Measurements from ENCODE around the gene FLNB. TPM values are rescaled to one million over a fixed set of nuclear protein-coding genes. Genes with fewer than 3 reads are reported as not detected.
A peak's percentile ranks its signal among the peaks of the same experiment; 100 is the strongest.

FLNB gene
- total RNA-seq, 1 donor from 2014 or later = 115 TPM

GRCh38 chr3:58025406-58025805, 17.2 kb downstream of the FLNB start:
- H3K27ac ChIP-seq = peak overlapping the region; percentile 63
- H3K4me1 ChIP-seq = peaks cover 13% of the 10 kb centered on the region
- DNase-seq (no peak), ATAC-seq (peak; percentile 4)
- intact Hi-C loops (cut with DNase I) = no loop called here
- H3K36me3 ChIP-seq = no peaks in the 10 kb centered on the region
- no peaks in the 10 kb centered on the region for H3K9me3 ChIP-seq
- no peaks in the 10 kb centered on the region for H3K27me3 ChIP-seq
- no peak overlapping the region for H3K4me3 ChIP-seq
- no peak for TF ChIP-seq CTCF (IDR thresholded peaks at IDR 0.05)

- Histone ChIP-seq H3K27ac (peak overlapping the region; percentile 58), H3K27me3 (no peaks in the 10 kb centered on the region), H3K4me1 (peaks cover 12% of the 10 kb centered on the region), H3K36me3 (no peaks in the 10 kb centered on the region), H3K4me3 (no peak overlapping the region), H3K9me3 (no peaks in the 10 kb centered on the region)
- no peak for DNase-seq
- intact Hi-C loops (cut with DNase I) = no loop called here
- peak; percentile 69 for ATAC-seq
- TF ChIP-seq CTCF (IDR thresholded peaks at IDR 0.05) = no peak
These were observed 17.8 kb downstream of the FLNB start for GRCh38 chr3:58025837-58026569.

DNA sequence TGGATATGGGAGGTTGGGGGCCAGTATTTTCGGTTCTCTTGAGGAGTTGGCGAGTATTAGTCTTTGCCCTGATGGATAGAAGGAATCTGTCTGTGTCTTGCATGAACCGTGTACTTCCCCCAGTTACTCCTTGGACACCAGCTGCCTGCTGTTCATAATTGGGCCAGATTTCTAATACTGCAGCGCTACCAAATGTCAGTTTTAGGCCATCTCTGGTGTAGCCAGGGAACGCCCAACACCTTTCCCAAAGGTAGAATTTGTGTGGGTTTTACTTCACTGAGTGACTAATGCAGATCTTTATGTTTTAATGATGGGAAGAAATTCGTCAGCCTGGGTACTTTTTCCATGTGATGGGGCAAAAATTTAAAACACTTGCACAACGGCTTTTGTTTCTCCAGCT, 18.4 kb downstream of the FLNB start:
- Histone ChIP-seq H3K27me3 (no peaks in the 10 kb centered on the region), H3K4me1 (peaks cover 7% of the 10 kb centered on the region), H3K27ac (peak overlapping the region; percentile 58), H3K36me3 (no peaks in the 10 kb centered on the region), H3K4me3 (no peak overlapping the region), H3K9me3 (no peaks in the 10 kb centered on the region)
- DNase-seq = no peak
- intact Hi-C loops (cut with DNase I) = no loop called here
- ATAC-seq = no peak
- no peak for TF ChIP-seq CTCF (IDR thresholded peaks at IDR 0.05)

GRCh38 chr3:58027704-58028317, 19.6 kb downstream of the FLNB start:
- intact Hi-C loops (cut with DNase I) = no loop called here
- no peak for DNase-seq
- Histone ChIP-seq H3K36me3 (no peaks in the 10 kb centered on the region), H3K27ac (no peak overlapping the region), H3K27me3 (no peaks in the 10 kb centered on the region), H3K9me3 (no peaks in the 10 kb centered on the region), H3K4me1 (peaks cover 7% of the 10 kb centered on the region), H3K4me3 (no peak overlapping the region)
- no peak for TF ChIP-seq CTCF (IDR thresholded peaks at IDR 0.05)
- no peak for ATAC-seq

GRCh38 chr3:58028902-58029301, 20.7 kb downstream of the FLNB start:
- Histone ChIP-seq H3K36me3 (no peaks in the 10 kb centered on the region), H3K27me3 (no peaks in the 10 kb centered on the region), H3K9me3 (no peaks in the 10 kb centered on the region), H3K4me1 (peaks cover 7% of the 10 kb centered on the region), H3K4me3 (no peak overlapping the region), H3K27ac (no peak overlapping the region)
- TF ChIP-seq CTCF (IDR thresholded peaks at IDR 0.05) = no peak
- ATAC-seq (no peak), DNase-seq (peak; percentile 0)
- intact Hi-C loops (cut with DNase I) = no loop called here

Data from upper lobe of right lung (tissue), 1 donor.